ENCODE data around the gene MRTFA.
"Not testable (repeated sequence)": the region's sequence is repeated elsewhere in the genome, so short reads cannot be mapped to it uniquely, and the experiment has no call there.

The MRTFA gene

DNA sequence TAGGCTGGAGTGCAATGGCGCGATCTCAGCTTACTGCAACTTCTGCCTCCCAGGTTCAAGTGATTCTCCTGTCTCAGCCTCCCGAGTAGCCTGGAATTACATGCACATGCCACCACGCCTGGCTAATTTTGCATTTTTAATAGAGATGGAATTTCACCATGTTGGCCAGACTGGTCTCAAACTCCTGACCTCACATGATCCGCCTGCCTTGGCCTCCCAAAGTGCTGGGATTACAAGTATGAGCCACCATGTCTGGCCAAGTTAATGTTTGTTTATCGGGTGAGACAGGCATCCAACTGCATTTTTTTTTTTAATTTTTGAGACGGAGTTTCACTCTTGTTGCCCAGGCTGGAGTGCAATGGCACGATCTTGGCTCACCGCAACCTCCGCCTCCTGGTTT, 20.1 kb upstream of the MRTFA start:
- not testable (repeated sequence) for DNase-seq

- DNase-seq: not testable (repeated sequence)
These were observed 19.4 kb upstream of the MRTFA start for GRCh38 chr22:40655941-40656340.

GRCh38 chr22:40654522-40655167, 18.1 kb upstream of the MRTFA start:
- DNase-seq: no peak

GRCh38 chr22:40653361-40653760, 16.8 kb upstream of the MRTFA start:
- DNase-seq: no peak

GRCh38 chr22:40651563-40652501, 15.3 kb upstream of the MRTFA start:
- DNase-seq: peak; percentile 82

- DNase-seq: no peak
These were observed 14.5 kb upstream of the MRTFA start for GRCh38 chr22:40651057-40651456.

GRCh38 chr22:40648386-40648785, 11.9 kb upstream of the MRTFA start:
- DNase-seq: no peak

DNA sequence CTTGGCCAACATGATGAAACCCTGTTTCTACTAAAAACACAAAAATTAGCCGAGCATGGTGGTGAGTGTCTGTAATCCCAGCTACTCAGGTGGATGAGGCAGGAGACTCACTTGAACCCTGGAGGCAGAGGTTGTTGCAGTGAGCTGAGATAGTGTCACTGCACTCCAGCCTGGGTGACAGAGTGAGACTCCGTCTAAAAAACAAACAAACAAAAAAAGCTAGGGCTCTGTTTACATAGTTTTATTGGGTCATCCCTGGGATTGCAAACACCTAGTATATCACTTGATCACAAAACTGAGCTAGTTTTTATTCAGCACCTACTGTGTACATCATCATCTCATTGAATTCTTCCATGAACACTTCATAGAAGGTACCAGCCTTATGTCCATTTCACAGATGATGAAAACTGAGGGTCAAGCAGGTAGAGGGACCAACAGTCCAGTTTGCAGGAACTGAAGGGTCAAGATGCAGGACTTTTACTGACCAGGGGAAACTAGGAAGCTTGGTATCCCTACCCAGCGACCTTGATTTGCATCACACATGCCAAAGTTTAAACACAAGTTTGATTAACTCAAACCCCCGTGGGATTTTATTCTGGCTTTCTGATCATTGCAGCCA, 9.2 kb upstream of the MRTFA start:
- DNase-seq: no peak

- DNase-seq: no peak
These were observed 5.8 kb upstream of the MRTFA start for GRCh38 chr22:40642316-40642715.

DNA sequence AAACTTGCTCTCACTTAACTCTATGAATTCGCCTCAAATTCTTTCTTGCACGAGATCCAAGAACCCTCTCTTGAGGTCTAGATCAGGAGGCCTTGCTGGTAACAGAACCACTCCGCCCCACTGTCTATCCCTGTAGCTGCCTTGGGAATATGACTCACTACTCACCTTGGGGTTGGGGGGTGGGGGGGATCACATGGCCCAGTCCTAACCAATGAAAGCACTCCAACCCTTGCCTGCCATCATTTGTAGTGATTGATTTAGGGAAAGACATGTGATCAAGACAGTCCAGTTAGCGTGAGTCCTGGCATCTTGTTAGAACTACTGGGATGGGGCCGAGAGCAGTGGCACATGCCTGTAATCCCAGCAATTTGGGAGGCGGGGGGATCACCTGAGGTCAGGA, 4.8 kb upstream of the MRTFA start:
- no peak for DNase-seq

GRCh38 chr22:40638261-40638660, 1.7 kb upstream of the MRTFA start:
- DNase-seq: no peak

GRCh38 chr22:40637183-40638150, 948 bp upstream of the MRTFA start:
- no peak for DNase-seq

DNA sequence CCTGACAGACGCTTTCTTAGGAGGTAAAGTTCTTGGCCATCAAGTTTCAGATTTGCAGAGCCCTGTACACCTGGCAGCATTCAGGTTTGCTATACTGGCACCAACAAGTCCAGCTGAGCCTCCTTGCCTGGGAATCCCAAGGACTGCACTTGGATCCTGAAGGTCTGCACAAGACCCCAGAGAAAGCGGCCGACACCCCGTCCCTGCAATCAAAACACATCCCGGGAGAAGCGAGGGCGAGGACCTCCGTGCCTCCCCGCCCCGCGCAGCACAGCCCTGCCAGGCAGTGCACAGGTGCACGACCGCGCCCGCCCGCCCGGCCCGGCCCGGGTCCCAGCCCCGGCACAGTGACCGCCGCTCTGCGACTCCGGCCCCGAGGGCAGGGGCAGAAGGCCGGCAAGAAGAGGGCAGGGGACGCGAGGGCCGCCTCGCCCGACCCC, 559 bp downstream of the MRTFA start:
- DNase-seq: no peak

DNA sequence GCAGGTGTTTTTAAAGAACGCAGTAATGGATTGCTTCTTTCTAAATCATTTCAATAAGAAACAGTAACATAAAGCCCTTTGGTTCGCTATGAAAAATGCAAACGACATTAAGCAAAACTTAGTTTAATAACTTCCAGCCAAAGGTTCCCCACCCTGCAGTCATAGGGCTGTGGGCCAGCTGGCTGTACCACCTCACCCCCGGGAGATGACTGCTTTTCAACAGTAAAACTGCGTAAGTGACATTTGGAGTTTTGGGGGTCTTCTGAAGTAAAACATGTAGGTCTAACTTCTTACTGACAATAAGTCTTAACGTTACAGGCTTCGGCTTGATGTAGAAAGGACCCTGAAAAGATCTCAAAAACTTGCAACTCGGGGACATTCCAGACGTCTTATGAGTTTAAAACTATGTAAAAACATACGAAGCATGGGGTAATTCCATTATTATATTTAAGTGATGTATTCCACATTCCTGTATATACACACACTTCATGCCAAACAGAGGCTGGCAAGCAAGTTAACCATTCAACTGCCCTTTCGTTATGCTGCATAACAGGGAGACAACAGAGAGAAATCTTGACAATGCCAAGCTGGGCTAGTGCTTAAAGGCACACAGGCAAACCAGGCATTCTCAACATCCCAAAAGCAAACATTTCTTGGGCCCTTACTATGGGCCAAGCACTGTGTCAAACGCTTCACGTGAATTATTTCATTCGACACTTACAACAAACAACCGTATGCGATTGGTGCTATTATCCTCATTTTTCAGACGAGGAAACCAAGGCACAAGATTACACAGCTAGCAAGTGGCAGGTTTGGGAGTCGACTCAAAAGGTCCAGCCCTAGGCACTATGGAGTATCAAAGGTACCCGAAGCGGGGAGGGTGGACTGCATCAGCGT, 1.2 kb downstream of the MRTFA start:
- DNase-seq: no peak

DNA sequence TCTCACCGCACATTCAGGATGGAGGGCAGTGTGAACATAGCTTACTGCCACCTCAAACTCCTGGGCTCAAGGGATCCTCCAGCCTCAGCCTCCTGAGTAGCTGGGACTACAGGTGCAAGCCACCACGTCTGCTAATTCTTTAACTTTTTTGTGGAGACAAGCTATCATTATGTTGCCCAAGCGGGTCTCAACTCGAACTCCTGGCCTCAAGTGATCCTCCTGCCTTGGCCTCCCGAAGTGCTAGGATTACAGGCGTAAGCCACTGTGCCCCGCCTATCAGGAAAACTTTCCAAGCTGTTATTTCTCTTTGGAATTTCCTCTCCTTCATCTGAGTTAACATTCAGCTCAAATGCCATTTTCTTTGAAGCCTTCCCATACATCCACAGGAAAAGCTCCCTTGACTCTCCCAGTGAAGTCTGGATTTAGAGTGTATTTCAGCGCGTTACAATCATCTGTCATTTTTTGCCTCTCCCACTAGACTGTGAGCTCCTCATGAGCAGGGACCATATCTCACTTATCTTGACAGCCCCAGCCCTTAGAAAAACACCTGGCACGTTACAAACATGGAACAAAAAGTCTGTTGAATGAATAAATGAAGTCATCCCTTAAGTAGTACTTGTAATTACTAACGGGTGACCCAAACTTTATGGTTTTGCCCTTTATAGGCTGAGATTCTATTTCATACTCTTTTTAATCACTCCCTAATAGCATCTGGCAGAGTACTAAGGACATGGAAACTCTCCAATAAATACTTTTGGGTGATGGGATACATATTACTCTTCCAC, 2.2 kb downstream of the MRTFA start:
- no peak for DNase-seq

DNA sequence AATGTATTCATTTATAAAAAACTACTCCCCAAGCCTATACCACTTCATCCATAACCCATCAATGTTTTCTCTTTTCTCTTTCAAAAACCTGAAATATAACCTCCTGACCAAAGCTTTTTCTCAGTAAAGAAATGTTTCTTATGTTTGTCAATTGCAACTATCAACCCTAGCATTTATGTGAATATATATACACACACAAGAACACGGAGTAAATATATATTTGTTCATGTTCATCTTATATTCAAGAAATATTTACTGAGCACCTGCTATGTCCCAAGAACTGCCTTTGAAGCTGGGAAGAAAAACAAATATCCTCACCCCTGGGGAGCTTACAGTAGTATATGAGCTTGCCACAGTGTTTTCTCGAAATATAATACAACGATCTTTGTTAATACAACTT, 3.5 kb downstream of the MRTFA start:
- DNase-seq: no peak

DNA sequence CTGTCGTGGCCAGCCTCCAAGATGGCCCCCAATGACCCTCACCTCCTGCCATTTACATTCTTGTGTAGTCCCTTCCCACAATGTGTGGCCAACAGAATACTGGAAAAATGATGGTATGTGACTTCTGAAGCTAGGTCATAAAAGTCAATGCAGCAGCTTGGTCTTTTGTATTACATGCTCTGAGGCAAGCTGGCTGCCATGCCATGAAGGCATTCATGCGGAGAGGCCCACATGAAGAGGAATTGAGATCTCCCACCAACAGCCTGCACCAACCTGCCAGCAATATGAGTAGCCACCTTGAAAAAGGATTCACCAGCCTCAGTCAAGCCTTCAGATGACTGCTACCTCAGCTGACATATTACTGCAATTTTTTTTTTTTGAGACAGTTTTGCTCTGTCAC, 4.6 kb downstream of the MRTFA start:
- DNase-seq: no peak

DNA sequence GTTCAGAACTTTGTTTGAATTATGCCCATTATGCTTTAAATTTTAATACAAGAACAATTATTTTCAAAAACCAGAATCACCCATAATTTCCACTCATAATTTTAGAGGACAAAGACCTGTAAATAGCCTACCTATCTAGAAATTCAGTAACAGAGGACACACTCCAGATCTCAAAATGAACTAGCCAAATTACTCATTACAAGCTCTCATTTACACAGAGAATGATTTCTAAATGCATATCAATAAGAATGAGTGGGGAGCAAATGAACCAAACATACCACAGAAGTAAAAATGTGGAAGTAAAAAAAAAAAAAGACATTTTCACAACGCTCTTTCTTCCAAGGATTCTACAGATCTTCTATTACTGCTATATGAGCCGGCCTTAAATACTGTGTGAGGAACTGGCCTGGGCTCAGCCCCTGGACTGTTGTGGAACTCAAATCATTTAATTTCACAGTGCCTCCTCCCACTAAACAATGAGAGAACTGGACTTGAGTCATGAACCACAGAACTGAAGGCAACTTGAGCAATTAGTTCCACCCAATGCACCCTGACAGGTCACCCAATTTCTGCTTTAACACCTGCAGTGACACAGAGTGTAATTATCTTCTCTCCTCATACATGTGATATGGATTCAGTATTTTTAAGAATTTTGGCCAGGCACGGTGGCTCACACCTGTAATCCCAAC, 8.0 kb downstream of the MRTFA start:
- no peak for DNase-seq

GRCh38 chr22:40627612-40628011, 8.9 kb downstream of the MRTFA start:
- no peak for DNase-seq

DNA sequence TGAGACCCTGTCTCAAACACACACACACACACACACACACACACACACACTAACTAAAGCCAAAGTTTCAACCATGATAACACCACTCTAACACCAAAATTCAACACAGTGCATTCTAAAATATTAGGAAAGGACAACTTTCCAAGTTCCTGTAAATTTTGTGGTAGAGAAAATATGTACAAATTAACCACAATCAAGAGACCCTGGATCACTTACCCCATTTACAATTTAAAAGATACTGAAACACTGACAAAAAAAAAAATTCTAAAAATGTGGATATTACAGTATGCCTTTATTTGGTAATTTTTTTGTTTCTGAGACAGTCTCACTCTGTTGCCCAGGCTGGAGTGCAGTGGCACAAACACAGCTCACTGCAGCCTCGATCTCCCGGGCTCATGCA, 9.7 kb downstream of the MRTFA start:
- DNase-seq: no peak

Data from NCI-H2227 treated with DMSO at 0.1 percent for 48 hours (cell line).